GM10847 (cell line): ENCODE measurements around the gene TOLLIP.

ENCODE experiments used
- POLR2A ChIP-seq: IDR thresholded peaks from 2 replicates; pipeline ENCODE4 v1.6.1; 2011; ENCODE audit not compliant: insufficient read length; ENCODE audit errors: extremely low read depth

TOLLIP gene

GRCh38 chr11:1346669-1347390 lies 37.4 kb upstream of the TOLLIP start:
- TF ChIP-seq POLR2A: no peak

- TF ChIP-seq POLR2A: no peak
Measured at GRCh38 chr11:1345737-1346513, 36.5 kb upstream of the TOLLIP start.

GRCh38 chr11:1344056-1344635 lies 34.7 kb upstream of the TOLLIP start:
- TF ChIP-seq POLR2A: no peak

- no peak for TF ChIP-seq POLR2A
Measured at GRCh38 chr11:1343391-1344055, 34.1 kb upstream of the TOLLIP start.

- TF ChIP-seq POLR2A: no peak
Measured at GRCh38 chr11:1342946-1343345, 33.5 kb upstream of the TOLLIP start.

- TF ChIP-seq POLR2A: no peak
Measured at GRCh38 chr11:1341928-1342524, 32.6 kb upstream of the TOLLIP start.

- no peak for TF ChIP-seq POLR2A
Measured at GRCh38 chr11:1340111-1340510, 30.7 kb upstream of the TOLLIP start.

GRCh38 chr11:1339066-1339675 lies 29.7 kb upstream of the TOLLIP start:
- no peak for TF ChIP-seq POLR2A

GRCh38 chr11:1338201-1339065 lies 29.0 kb upstream of the TOLLIP start:
- no peak for TF ChIP-seq POLR2A

- TF ChIP-seq POLR2A: no peak
Measured at GRCh38 chr11:1337647-1338007, 28.2 kb upstream of the TOLLIP start.

GRCh38 chr11:1336836-1337646 lies 27.6 kb upstream of the TOLLIP start:
- TF ChIP-seq POLR2A: no peak

- no peak for TF ChIP-seq POLR2A
Measured at GRCh38 chr11:1335811-1336761, 26.7 kb upstream of the TOLLIP start.
